Measurements from ENCODE around the gene ELAVL2. TPM values are rescaled to one million over a fixed set of nuclear protein-coding genes. Genes with fewer than 3 reads are reported as not detected.

Gene ELAVL2
- total RNA-seq, 4 donors from 2014 or later = 0.84 TPM; not detected in 2

DNA sequence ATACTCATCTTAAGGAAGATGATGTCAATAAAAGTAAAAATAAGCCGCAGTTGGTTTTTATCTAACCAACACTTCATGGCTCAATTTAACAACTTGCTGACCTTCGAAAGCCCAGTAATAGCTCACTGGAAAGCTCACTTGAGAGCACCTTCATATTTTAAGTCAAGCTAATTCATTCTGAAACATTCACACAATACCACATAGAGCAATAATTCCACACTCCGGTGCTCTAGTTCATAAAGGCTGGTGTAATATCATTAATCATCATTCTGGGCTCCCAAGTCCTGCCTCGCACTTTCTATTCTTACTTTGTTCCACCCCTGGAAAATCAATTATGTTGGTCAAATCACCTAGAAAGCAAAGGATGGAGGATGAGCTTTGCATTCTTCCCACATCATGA is 74.4 kb downstream of the ELAVL2 start:
- DNase-seq (ENCODE audit: low spot score) (no peak), ATAC-seq (ENCODE audit: low FRiP score) (no peak)
- TF ChIP-seq, protein P1, sequence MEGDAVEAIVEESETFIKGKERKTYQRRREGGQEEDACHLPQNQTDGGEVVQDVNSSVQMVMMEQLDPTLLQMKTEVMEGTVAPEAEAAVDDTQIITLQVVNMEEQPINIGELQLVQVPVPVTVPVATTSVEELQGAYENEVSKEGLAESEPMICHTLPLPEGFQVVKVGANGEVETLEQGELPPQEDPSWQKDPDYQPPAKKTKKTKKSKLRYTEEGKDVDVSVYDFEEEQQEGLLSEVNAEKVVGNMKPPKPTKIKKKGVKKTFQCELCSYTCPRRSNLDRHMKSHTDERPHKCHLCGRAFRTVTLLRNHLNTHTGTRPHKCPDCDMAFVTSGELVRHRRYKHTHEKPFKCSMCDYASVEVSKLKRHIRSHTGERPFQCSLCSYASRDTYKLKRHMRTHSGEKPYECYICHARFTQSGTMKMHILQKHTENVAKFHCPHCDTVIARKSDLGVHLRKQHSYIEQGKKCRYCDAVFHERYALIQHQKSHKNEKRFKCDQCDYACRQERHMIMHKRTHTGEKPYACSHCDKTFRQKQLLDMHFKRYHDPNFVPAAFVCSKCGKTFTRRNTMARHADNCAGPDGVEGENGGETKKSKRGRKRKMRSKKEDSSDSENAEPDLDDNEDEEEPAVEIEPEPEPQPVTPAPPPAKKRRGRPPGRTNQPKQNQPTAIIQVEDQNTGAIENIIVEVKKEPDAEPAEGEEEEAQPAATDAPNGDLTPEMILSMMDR (IDR thresholded peaks at IDR 0.05) = no peak

DNA sequence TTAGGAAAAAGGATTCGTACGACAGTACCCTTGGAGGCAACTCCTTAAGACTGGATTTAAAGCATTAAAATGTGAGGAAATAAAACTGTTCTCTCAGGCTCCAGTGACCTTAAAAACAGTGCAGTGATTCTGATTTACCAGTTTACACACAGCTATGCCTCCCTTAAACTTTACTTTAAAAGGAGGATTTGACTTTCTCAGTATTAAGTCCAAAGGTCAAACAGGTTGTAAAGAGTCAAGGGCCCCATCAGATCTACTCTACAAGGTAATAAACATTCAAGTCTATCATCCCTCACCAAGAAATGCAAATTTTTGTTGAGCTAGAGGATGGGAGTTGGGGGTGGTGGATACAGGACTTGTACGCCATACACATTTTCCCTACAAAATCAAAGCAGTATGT is 75.2 kb downstream of the ELAVL2 start:
- no peak for ATAC-seq (ENCODE audit: low FRiP score)
- TF ChIP-seq, protein P1 (IDR thresholded peaks at IDR 0.05) = no peak
- no peak for DNase-seq (ENCODE audit: low spot score)

DNA sequence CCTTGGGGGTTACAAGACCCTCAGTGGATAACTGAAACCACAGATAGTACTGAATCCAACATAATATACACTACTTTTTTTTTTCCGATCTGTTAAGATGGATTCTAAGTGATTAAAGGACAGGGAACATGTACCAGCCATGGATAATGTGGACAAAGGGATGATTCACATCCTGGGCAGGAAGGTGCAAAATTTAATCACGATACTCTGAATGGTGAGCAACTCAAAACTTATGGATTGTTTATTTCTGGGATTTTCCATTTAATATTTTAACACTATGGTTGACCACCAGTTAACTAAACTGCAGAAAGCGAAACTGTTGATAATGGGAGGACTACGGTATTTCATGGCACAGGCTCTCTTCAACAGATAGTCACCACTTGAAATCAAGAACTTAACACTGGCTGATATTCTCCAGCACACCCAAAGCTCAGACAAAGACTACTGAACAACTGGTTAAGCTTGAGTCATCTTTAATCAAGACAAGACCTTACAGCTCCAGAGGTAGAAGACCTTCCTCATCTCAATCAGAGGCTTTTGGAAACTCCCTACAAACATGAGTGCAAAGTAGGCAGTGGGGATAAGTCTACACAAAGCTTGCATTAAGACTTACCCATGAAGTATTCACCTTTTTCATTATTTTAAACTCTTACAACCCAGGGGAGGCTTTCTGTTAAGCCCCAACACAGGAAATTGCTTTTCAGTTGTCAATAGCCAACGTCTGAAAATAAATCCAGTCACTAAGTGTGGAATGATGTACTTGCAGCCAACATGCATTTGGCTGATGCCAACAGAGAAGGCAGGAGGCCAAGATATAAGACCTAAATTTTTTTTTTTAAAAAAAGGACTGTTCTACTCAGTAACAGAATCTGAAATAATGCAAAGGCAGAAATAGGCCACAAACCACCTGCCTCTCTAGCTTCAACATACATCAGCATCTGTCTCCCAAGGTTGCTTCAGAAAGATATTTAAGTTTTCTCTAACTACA is 78.7 kb downstream of the ELAVL2 start:
- ATAC-seq (ENCODE audit: low FRiP score) (no peak), DNase-seq (ENCODE audit: low spot score) (no peak)
- TF ChIP-seq, protein P1 (IDR thresholded peaks at IDR 0.05) = no peak

DNA sequence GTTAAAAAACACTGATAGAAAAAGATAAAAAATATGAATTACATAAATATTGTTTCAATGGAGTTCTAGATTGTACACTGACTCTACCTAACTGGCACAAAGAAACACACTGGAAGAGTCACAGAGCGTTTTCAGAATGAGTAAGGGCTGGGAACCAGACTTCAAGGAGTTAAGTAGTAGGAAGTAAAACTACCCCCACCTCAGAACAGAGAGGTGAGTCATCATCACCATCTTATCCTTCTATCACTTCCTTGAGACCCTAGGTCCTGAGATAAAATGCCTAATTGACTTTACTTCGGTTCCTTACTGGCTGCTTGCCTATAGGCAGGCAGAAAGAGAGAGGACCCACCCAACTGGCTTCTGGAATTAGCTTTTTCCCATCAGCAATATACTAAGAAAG is 79.7 kb downstream of the ELAVL2 start:
- DNase-seq (ENCODE audit: low spot score) (no peak), ATAC-seq (ENCODE audit: low FRiP score) (no peak)
- TF ChIP-seq, protein P1 (IDR thresholded peaks at IDR 0.05) = no peak

DNA sequence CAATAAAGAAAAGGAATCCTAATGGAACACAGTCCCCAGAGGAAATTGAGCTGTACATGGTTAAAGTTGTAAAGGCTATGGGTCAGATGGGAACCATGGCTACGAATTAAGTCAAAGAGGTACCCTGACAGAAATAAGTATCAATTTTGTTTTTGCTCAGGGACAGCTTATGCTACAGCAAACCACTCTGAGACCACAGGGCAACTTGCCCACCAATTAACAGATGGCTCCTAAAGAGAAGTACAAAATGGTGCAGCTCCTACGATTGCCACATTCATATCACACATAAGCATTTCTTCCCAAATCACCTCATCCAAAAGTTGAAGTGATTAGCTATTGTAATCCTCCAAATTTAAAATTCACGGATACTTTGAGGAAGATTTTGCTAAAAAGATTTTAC is 83.0 kb downstream of the ELAVL2 start:
- no peak for ATAC-seq (ENCODE audit: low FRiP score)
- TF ChIP-seq, protein P1 (IDR thresholded peaks at IDR 0.05) = no peak

DNA sequence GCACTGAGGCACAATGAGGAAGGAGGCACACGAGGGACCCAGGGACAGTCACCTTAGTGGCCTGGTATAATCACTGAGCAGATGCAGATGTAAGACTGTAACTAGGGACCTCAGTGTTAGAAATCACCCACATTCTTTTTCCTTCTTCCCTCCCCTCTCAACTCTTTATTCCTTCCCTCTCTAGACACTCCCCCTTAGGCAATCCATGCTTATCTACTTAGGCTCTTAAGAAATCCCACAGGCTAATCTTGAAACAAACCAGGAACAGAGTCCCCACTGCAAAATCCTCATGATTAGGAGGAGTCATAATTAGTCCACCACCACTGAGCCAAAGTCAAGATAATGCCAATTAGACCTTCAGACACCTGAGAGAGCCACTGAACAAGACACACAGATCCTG is 84.7 kb downstream of the ELAVL2 start:
- ATAC-seq (ENCODE audit: low FRiP score) (no peak), DNase-seq (ENCODE audit: low spot score) (no peak)
- TF ChIP-seq, protein P1 (IDR thresholded peaks at IDR 0.05) = no peak

More for the DNA sequence above, 83.0 kb downstream of the ELAVL2 start:
- no peak for DNase-seq (ENCODE audit: low spot score)

DNA sequence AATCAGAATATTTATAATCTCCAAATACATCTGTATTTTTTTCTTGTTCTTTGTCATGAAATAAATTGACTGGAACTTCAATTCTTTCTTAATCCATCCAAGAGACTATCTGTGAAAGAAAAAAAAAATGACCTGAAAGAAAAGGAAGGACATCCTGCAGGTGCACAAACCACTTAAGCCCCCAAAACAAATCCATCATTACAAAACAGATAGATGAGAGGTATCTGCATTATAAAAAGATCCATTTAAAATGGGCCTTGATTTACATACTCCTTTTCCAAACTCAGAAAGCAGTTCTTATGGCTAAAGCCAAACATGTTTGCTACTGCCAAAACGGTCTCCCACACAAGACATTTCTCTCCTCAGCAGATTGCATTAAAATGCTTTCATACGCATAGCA is 85.5 kb downstream of the ELAVL2 start:
- DNase-seq (ENCODE audit: low spot score) = no peak
- TF ChIP-seq, protein P1 (IDR thresholded peaks at IDR 0.05) = no peak
- ATAC-seq (ENCODE audit: low FRiP score) = no peak

Measured in omental fat pad (tissue), 4 donors.